ENCODE data around the gene ENOX1.

GRCh38 chr13:43529796-43530195, 257.0 kb downstream of the ENOX1 start:
- no peak for TF ChIP-seq CTCF (optimal IDR thresholded peaks at IDR 0.05 in 1 of 3, IDR thresholded peaks at IDR 0.05 in 1 of 3, conservative IDR thresholded peaks at IDR 0.05 in 1 of 3; ENCODE audit: extremely low read depth in 1 of 3, insufficient read depth in 2 of 3, low read length in 3 of 3)
- no peak for TF ChIP-seq EZH2 (IDR thresholded peaks at IDR 0.05; ENCODE audit: low read length)

All from keratinocyte (primary cell).